Ovary (tissue), 3 donors: ENCODE measurements around the gene CTSF.

Experiments
- CTCF ChIP-seq, 3 donors: fragments of 450-650 bp in 2 of 3; fragments of 200-600 bp in 1 of 3; IDR thresholded peaks; one replicate each; pipeline versions ENCODE4 v1.5.1 to v1.8.0; 2016 to 2022; ENCODE audit warnings: antibody characterized with exemption in 3 of 3, mild to moderate bottlenecking in 1 of 3
- EP300 ChIP-seq: sonication (generic); formaldehyde crosslinking; IDR thresholded peaks from one replicate; pipeline ENCODE4 v1.6.1; 2017; ENCODE audit warnings: antibody characterized with exemption
- POLR2A ChIP-seq: fragments of 450-650 bp; IDR thresholded peaks from one replicate; pipeline ENCODE4 v1.6.1; 2017; ENCODE audit warnings: antibody characterized with exemption, mild to moderate bottlenecking, moderate library complexity
- donor health status: DM: no; HTN: no; CAD: no.

- TF ChIP-seq CTCF (IDR thresholded peaks at IDR 0.05) = no peak
- TF ChIP-seq POLR2A = no peak
- no peak for TF ChIP-seq EP300
These were observed 18.7 kb downstream of the CTSF start for GRCh38 chr11:66549696-66550095.
